ENCODE measurements around the gene MUC2.

Gene MUC2

DNA sequence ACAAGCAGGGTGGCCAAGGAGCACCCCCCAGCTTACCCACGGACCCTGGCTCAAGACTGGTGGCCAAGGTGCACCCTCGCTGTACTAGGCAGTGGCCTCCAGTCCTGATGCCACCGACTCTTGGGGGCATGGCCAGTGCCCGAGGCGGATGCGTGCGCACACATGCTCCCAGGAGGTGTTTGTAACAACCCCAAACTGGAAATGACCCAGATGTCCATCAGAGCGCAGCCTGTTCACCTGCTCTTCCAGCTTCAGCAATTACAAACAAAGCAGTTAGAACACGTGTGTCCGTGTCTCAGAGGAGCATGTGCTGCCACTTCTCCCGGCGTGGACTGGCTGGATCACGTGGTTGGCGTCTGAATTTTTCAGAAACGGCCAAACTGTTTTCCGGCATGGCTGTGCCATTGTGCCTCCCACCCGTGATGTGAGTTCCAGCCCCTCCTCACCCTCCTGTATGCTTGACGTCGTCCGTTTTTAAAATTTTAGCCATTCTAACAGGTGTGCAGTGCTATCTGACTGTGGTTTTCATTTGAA lies 31.0 kb upstream of the MUC2 start:
- H3K36me3 ChIP-seq (replicated peaks in 1 of 2; ENCODE audit: control insufficient read depth in 2 of 2, insufficient read depth in 2 of 2, low read length in 2 of 2), result no peaks in the 10 kb centered on the region
- no peak overlapping the region for H3K4ac ChIP-seq (ENCODE audit: low read length)
- no peak overlapping the region for H3K18ac ChIP-seq (ENCODE audit: low read length)
- no peak overlapping the region for H2BK12ac ChIP-seq (ENCODE audit: low read length)
- no peak overlapping the region for H3K4me3 ChIP-seq (ENCODE audit: low read length in 2 of 2)
- no peak overlapping the region for H3K9ac ChIP-seq (ENCODE audit: low read depth, low read length, poor library complexity)
- H3K27me3 ChIP-seq (ENCODE audit: control insufficient read depth in 3 of 3, insufficient read depth in 3 of 3, low read depth in 1 of 3, low read length in 3 of 3), result peaks cover 0 to 17% (median 0%) of the 10 kb centered on the region in 3 experiments
- no peaks in the 10 kb centered on the region for H3K79me1 ChIP-seq (ENCODE audit: low read depth, low read length)
- no peak for DNase-seq (ENCODE audit: low spot score)
- H3K4me2 ChIP-seq (ENCODE audit: insufficient read depth, low read length, poor library complexity, severe bottlenecking), result no peak overlapping the region
- H2BK15ac ChIP-seq (ENCODE audit: low read length), result no peak overlapping the region
- H2AFZ ChIP-seq (ENCODE audit: low read length), result no peak overlapping the region
- H2AK5ac ChIP-seq (ENCODE audit: low read depth, low read length), result no peak overlapping the region
- no peak overlapping the region for H3K27ac ChIP-seq (replicated peaks; ENCODE audit: low read length)
- no CpG with 5 or more reads among the region's 20 CpGs for WGBS, 2 donors (ENCODE audit: extremely low coverage in 2 of 2, insufficient read length in 2 of 2, insufficient replicate concordance in 1 of 2)
- H3K4me1 ChIP-seq (ENCODE audit: control insufficient read depth in 2 of 2, insufficient read depth in 1 of 2, low read depth in 1 of 2, low read length in 2 of 2), result peaks cover 0 to 9% of the 10 kb centered on the region in 2 donors
- H3K14ac ChIP-seq (ENCODE audit: low read length), result no peak overlapping the region
- peaks cover 0 to 3% of the 10 kb centered on the region in 2 donors for H3K9me3 ChIP-seq (replicated peaks in 1 of 2; ENCODE audit: control insufficient read depth in 2 of 2, insufficient read depth in 1 of 2, low read depth in 1 of 2, low read length in 2 of 2)
- H4K8ac ChIP-seq (ENCODE audit: low read depth, low read length), result no peak overlapping the region
- no peak overlapping the region for H4K91ac ChIP-seq (ENCODE audit: low read depth, low read length, poor library complexity)
- no peak overlapping the region for H3K23ac ChIP-seq (ENCODE audit: low read depth, low read length, poor library complexity)
- H2BK120ac ChIP-seq (ENCODE audit: low read depth, low read length), result no peak overlapping the region
- H2BK5ac ChIP-seq (ENCODE audit: low read length), result no peak overlapping the region

DNA sequence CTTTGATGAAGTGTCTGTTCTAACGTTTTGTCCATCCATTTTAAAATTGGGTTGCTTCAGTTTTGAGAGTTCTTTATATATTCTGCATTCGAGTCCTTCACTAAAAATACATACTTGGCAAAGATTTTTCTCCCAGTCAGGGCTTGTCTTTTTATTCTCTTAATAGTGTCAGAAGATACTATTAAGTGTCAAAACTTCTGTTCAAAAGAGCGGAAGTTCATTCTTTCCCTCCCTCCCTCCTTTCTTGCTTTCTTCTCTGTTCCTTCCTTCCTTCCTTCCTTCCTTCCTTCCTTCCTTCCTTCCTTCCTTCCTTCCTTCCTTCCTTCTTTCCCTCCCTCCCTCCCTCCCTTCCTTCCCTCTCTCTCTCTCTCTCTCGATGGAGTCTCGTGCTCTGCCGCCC lies 30.5 kb upstream of the MUC2 start:
- Histone ChIP-seq H4K91ac (ENCODE audit: low read depth, low read length, poor library complexity) (no peak overlapping the region), H3K9me3 (replicated peaks in 1 of 2; ENCODE audit: control insufficient read depth in 2 of 2, insufficient read depth in 1 of 2, low read depth in 1 of 2, low read length in 2 of 2) (no peaks in the 10 kb centered on the region), H2BK120ac (ENCODE audit: low read depth, low read length) (no peak overlapping the region), H2AK5ac (ENCODE audit: low read depth, low read length) (no peak overlapping the region), H3K4me3 (ENCODE audit: low read length in 2 of 2) (no peak overlapping the region), H4K8ac (ENCODE audit: low read depth, low read length) (no peak overlapping the region), H2BK15ac (ENCODE audit: low read length) (no peak overlapping the region), H3K27ac (replicated peaks; ENCODE audit: low read length) (no peak overlapping the region), H3K27me3 (ENCODE audit: control insufficient read depth in 3 of 3, insufficient read depth in 3 of 3, low read depth in 1 of 3, low read length in 3 of 3) (peaks cover 0 to 15% (median 0%) of the 10 kb centered on the region in 3 experiments), H3K79me1 (ENCODE audit: low read depth, low read length) (no peaks in the 10 kb centered on the region), H3K18ac (ENCODE audit: low read length) (no peak overlapping the region), H2BK12ac (ENCODE audit: low read length) (no peak overlapping the region), H3K4ac (ENCODE audit: low read length) (no peak overlapping the region), H3K4me1 (ENCODE audit: control insufficient read depth in 2 of 2, insufficient read depth in 1 of 2, low read depth in 1 of 2, low read length in 2 of 2) (peaks cover 0 to 6% of the 10 kb centered on the region in 2 donors), H3K14ac (ENCODE audit: low read length) (no peak overlapping the region), H3K36me3 (replicated peaks in 1 of 2; ENCODE audit: control insufficient read depth in 2 of 2, insufficient read depth in 2 of 2, low read length in 2 of 2) (no peaks in the 10 kb centered on the region), H3K4me2 (ENCODE audit: insufficient read depth, low read length, poor library complexity, severe bottlenecking) (no peak overlapping the region), H3K23ac (ENCODE audit: low read depth, low read length, poor library complexity) (no peak overlapping the region), H2BK5ac (ENCODE audit: low read length) (no peak overlapping the region), H3K9ac (ENCODE audit: low read depth, low read length, poor library complexity) (no peak overlapping the region), H2AFZ (ENCODE audit: low read length) (no peak overlapping the region)
- no peak for DNase-seq (ENCODE audit: low spot score)
- WGBS, 2 donors (ENCODE audit: extremely low coverage in 2 of 2, insufficient read length in 2 of 2, insufficient replicate concordance in 1 of 2), result no CpG with 5 or more reads among the region's 6 CpGs

DNA sequence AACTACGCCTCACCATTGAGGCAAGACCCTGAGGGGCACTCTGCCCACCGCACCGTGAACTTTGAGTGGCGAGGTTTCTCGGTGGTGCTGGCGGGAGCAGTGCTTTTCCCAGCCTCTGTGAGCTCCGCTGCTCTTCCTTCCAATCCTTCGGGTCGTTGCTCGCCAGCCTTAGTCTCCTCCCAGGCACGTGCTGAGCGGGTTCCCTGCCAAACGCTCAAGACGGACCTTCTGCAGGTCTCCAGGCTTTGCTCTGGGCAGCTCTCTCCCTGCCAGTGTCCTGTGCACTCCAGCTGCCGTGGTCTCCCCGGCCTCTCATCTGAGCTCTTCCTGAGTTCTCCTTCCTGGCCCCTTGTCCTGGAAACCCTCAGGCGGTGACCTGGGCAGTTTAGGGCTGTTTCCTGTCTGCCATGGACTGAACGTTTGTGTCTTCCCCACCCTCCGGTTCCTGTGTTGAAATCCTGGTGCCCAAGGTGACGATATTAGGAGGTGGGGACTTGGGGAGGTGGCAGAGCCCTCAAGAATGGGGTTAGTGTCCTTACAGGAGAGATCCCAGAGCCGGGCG lies 27.0 kb upstream of the MUC2 start:
- Histone ChIP-seq H2BK12ac (ENCODE audit: low read length) (peak overlapping the region; percentile 58), H3K4me2 (ENCODE audit: insufficient read depth, low read length, poor library complexity, severe bottlenecking) (no peak overlapping the region), H3K23ac (ENCODE audit: low read depth, low read length, poor library complexity) (no peak overlapping the region), H3K9me3 (replicated peaks in 1 of 2; ENCODE audit: control insufficient read depth in 2 of 2, insufficient read depth in 1 of 2, low read depth in 1 of 2, low read length in 2 of 2) (no peaks in the 10 kb centered on the region), H3K27me3 (ENCODE audit: control insufficient read depth in 3 of 3, insufficient read depth in 3 of 3, low read depth in 1 of 3, low read length in 3 of 3) (peaks cover 0 to 11% (median 0%) of the 10 kb centered on the region in 3 experiments), H3K9ac (ENCODE audit: low read depth, low read length, poor library complexity) (peak overlapping the region; percentile 21), H3K4me3 (ENCODE audit: low read length in 2 of 2) (no peak overlapping the region), H2AK5ac (ENCODE audit: low read depth, low read length) (peak overlapping the region; percentile 88), H3K4me1 (ENCODE audit: control insufficient read depth in 2 of 2, insufficient read depth in 1 of 2, low read depth in 1 of 2, low read length in 2 of 2) (peaks cover 0 to 10% of the 10 kb centered on the region in 2 donors), H3K18ac (ENCODE audit: low read length) (peak overlapping the region; percentile 85), H3K27ac (replicated peaks; ENCODE audit: low read length) (no peak overlapping the region), H3K79me1 (ENCODE audit: low read depth, low read length) (no peaks in the 10 kb centered on the region), H4K8ac (ENCODE audit: low read depth, low read length) (no peak overlapping the region), H2BK15ac (ENCODE audit: low read length) (peak overlapping the region; percentile 97), H4K91ac (ENCODE audit: low read depth, low read length, poor library complexity) (no peak overlapping the region), H2BK120ac (ENCODE audit: low read depth, low read length) (no peak overlapping the region), H2BK5ac (ENCODE audit: low read length) (peak overlapping the region; percentile 93), H2AFZ (ENCODE audit: low read length) (peak overlapping the region; percentile 0), H3K36me3 (replicated peaks in 1 of 2; ENCODE audit: control insufficient read depth in 2 of 2, insufficient read depth in 2 of 2, low read length in 2 of 2) (no peaks in the 10 kb centered on the region), H3K14ac (ENCODE audit: low read length) (no peak overlapping the region), H3K4ac (ENCODE audit: low read length) (no peak overlapping the region)
- DNase-seq (ENCODE audit: low spot score), result no peak
- no CpG with 5 or more reads among the region's 22 CpGs for WGBS, 2 donors (ENCODE audit: extremely low coverage in 2 of 2, insufficient read length in 2 of 2, insufficient replicate concordance in 1 of 2)

DNA sequence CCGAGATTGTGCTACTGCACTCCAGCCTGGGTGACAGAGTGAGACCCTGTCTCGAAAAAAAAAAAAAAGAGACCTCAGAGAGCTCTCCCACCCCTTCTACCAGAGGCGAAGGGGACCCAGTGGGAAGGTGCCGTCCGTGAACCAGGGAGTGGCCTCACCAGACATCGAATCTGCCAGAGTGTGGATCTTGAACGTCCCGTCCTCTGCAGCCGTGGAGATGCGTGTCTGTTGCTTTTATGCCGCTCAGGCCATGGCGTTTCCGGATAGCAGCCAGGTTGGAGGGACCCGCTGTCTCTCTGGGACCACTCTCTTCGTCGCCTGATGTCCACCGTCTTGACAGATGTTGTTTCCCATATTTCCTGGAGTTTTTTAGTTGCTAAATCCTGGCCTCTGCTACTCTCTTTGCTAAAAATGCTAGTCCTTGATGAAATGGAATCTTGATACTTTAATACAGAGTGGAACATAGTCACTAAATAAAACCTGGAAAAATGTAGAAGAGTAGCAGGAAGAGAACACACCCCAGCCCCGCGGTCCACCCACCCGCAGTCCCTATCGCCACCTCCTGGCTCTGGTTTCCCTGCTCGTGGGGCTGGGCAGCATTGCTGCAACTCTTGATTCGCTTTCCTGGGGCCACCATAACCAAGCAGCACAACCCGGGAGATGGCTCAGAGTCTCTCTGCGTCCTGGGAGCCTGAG lies 26.2 kb upstream of the MUC2 start:
- no peak for DNase-seq (ENCODE audit: low spot score)

More for the DNA sequence above, 26.2 kb upstream of the MUC2 start:
- no peak overlapping the region for H3K14ac ChIP-seq (ENCODE audit: low read length)
- no peak overlapping the region for H3K4me2 ChIP-seq (ENCODE audit: insufficient read depth, low read length, poor library complexity, severe bottlenecking)
- H2BK12ac ChIP-seq (ENCODE audit: low read length), result no peak overlapping the region
- no peak overlapping the region for H3K23ac ChIP-seq (ENCODE audit: low read depth, low read length, poor library complexity)
- peak overlapping the region; percentile 61 for H2BK120ac ChIP-seq (ENCODE audit: low read depth, low read length)
- H3K4me1 ChIP-seq (ENCODE audit: control insufficient read depth in 2 of 2, insufficient read depth in 1 of 2, low read depth in 1 of 2, low read length in 2 of 2), result peaks cover 0 to 11% of the 10 kb centered on the region in 2 donors
- H3K18ac ChIP-seq (ENCODE audit: low read length), result peak overlapping the region; percentile 13
- no peak overlapping the region for H4K8ac ChIP-seq (ENCODE audit: low read depth, low read length)
- no peak overlapping the region for H4K91ac ChIP-seq (ENCODE audit: low read depth, low read length, poor library complexity)
- H2BK5ac ChIP-seq (ENCODE audit: low read length), result no peak overlapping the region
- H3K79me1 ChIP-seq (ENCODE audit: low read depth, low read length), result no peaks in the 10 kb centered on the region
- H2AK5ac ChIP-seq (ENCODE audit: low read depth, low read length), result no peak overlapping the region
- no peak overlapping the region for H3K4ac ChIP-seq (ENCODE audit: low read length)
- no peaks in the 10 kb centered on the region for H3K36me3 ChIP-seq (replicated peaks in 1 of 2; ENCODE audit: control insufficient read depth in 2 of 2, insufficient read depth in 2 of 2, low read length in 2 of 2)
- no peaks in the 10 kb centered on the region for H3K9me3 ChIP-seq (replicated peaks in 1 of 2; ENCODE audit: control insufficient read depth in 2 of 2, insufficient read depth in 1 of 2, low read depth in 1 of 2, low read length in 2 of 2)
- no peak overlapping the region for H3K9ac ChIP-seq (ENCODE audit: low read depth, low read length, poor library complexity)
- no peak overlapping the region for H3K27ac ChIP-seq (replicated peaks; ENCODE audit: low read length)
- no peak overlapping the region for H3K4me3 ChIP-seq (ENCODE audit: low read length in 2 of 2)
- H2AFZ ChIP-seq (ENCODE audit: low read length), result no peak overlapping the region
- H2BK15ac ChIP-seq (ENCODE audit: low read length), result peak overlapping the region; percentile 46
- WGBS, 2 donors (ENCODE audit: extremely low coverage in 2 of 2, insufficient read length in 2 of 2, insufficient replicate concordance in 1 of 2), result no CpG with 5 or more reads among the region's 25 CpGs
- H3K27me3 ChIP-seq (ENCODE audit: control insufficient read depth in 3 of 3, insufficient read depth in 3 of 3, low read depth in 1 of 3, low read length in 3 of 3), result peaks cover 0 to 11% (median 0%) of the 10 kb centered on the region in 3 experiments

All from neuronal stem cell (in vitro differentiated cells).